ENCODE data around the gene USP34. TPM values are rescaled to one million over a fixed set of nuclear protein-coding genes. Genes with fewer than 3 reads are reported as not detected.

USP34 gene
- total and polyA plus RNA-seq, 3 experiments from 2014 or later: 24.1 to 74.1 (median 71.9) TPM

GRCh38 chr2:61263830-61264229, 207.1 kb downstream of the USP34 start:
- Mint-ChIP-seq H3K27me3 (no peaks in the 10 kb centered on the region), H3K9me3 (no peaks in the 10 kb centered on the region), H3K27ac (peak overlapping the region in 1 of 8 donors; percentile 72), H3K36me3 (peaks cover 0 to 63% (median 15%) of the 10 kb centered on the region in 3 donors), H3K4me1 (no peaks in the 10 kb centered on the region), H3K4me3 (no peak overlapping the region)
- ChIA-PET CTCF (no interaction called here), POLR2A (interaction anchor here (0.6 kb wide), 1 partner anchor 542 kb away, joined by 3 read pairs; no protein-coding TSS in a partner anchor)
- peaks cover 8% of the 10 kb centered on the region for H3K36me3 ChIP-seq (ENCODE audit: insufficient read depth, low read length)
- H3K27me3 ChIP-seq (ENCODE audit: insufficient read depth, low read length, poor library complexity, severe bottlenecking): no peaks in the 10 kb centered on the region
- H3K4me1 ChIP-seq (ENCODE audit: insufficient read depth, low read length): no peaks in the 10 kb centered on the region
- DNase-seq: no peak
- H3K4me3 ChIP-seq (ENCODE audit: low read length): no peak overlapping the region
- H3K9me3 ChIP-seq (ENCODE audit: low read length): no peaks in the 10 kb centered on the region
- no peak overlapping the region for H3K27ac ChIP-seq (ENCODE audit: low read depth, low read length)

GRCh38 chr2:61262699-61263098, 208.2 kb downstream of the USP34 start:
- CTCF ChIA-PET: no interaction called here
- H3K36me3 Mint-ChIP-seq: peaks cover 0 to 67% (median 15%) of the 10 kb centered on the region in 3 donors
- Histone ChIP-seq H3K27ac (ENCODE audit: low read depth, low read length) (no peak overlapping the region), H3K9me3 (ENCODE audit: low read length) (no peaks in the 10 kb centered on the region), H3K4me3 (ENCODE audit: low read length) (no peak overlapping the region), H3K27me3 (ENCODE audit: insufficient read depth, low read length, poor library complexity, severe bottlenecking) (no peaks in the 10 kb centered on the region), H3K4me1 (ENCODE audit: insufficient read depth, low read length) (no peaks in the 10 kb centered on the region), H3K36me3 (ENCODE audit: insufficient read depth, low read length) (peaks cover 3% of the 10 kb centered on the region)
- no peaks in the 10 kb centered on the region for H3K27me3 Mint-ChIP-seq
- DNase-seq: no peak
- H3K4me1 Mint-ChIP-seq: peaks cover 0 to 3% (median 0%) of the 10 kb centered on the region in 3 donors
- no peak overlapping the region for H3K4me3 Mint-ChIP-seq
- POLR2A ChIA-PET: no interaction called here
- peak overlapping the region in 3 of 8 donors; percentile 11 to 80 (median 18) for H3K27ac Mint-ChIP-seq
- H3K9me3 Mint-ChIP-seq: no peaks in the 10 kb centered on the region

GRCh38 chr2:61257446-61257845, 213.4 kb downstream of the USP34 start:
- Mint-ChIP-seq H3K4me3 (no peak overlapping the region), H3K4me1 (peaks cover 0 to 5% (median 0%) of the 10 kb centered on the region in 3 donors), H3K27me3 (no peaks in the 10 kb centered on the region), H3K9me3 (no peaks in the 10 kb centered on the region), H3K27ac (no peak overlapping the region), H3K36me3 (peaks cover 0 to 79% (median 16%) of the 10 kb centered on the region in 3 donors)
- no peak for DNase-seq
- Histone ChIP-seq H3K4me3 (ENCODE audit: low read length) (no peak overlapping the region), H3K36me3 (ENCODE audit: insufficient read depth, low read length) (peaks cover 21% of the 10 kb centered on the region), H3K9me3 (ENCODE audit: low read length) (no peaks in the 10 kb centered on the region), H3K27ac (ENCODE audit: low read depth, low read length) (no peak overlapping the region), H3K27me3 (ENCODE audit: insufficient read depth, low read length, poor library complexity, severe bottlenecking) (no peaks in the 10 kb centered on the region), H3K4me1 (ENCODE audit: insufficient read depth, low read length) (no peaks in the 10 kb centered on the region)
- CTCF ChIA-PET: no interaction called here
- POLR2A ChIA-PET: no interaction called here

GRCh38 chr2:61255580-61256437, 215.1 kb downstream of the USP34 start:
- Mint-ChIP-seq H3K27ac (no peak overlapping the region), H3K27me3 (no peaks in the 10 kb centered on the region), H3K4me3 (no peak overlapping the region), H3K9me3 (no peaks in the 10 kb centered on the region), H3K4me1 (peaks cover 0 to 5% (median 0%) of the 10 kb centered on the region in 3 donors), H3K36me3 (peaks cover 0 to 79% (median 14%) of the 10 kb centered on the region in 3 donors)
- no peak overlapping the region for H3K4me3 ChIP-seq (ENCODE audit: low read length)
- peaks cover 19% of the 10 kb centered on the region for H3K36me3 ChIP-seq (ENCODE audit: insufficient read depth, low read length)
- ChIA-PET POLR2A (interaction anchor here (0.6 kb wide), 1 partner anchor 16 kb away, joined by 6 read pairs; no protein-coding TSS in a partner anchor), CTCF (no interaction called here)
- H3K4me1 ChIP-seq (ENCODE audit: insufficient read depth, low read length): no peaks in the 10 kb centered on the region
- H3K27ac ChIP-seq (ENCODE audit: low read depth, low read length): no peak overlapping the region
- no peaks in the 10 kb centered on the region for H3K27me3 ChIP-seq (ENCODE audit: insufficient read depth, low read length, poor library complexity, severe bottlenecking)
- DNase-seq: no peak
- H3K9me3 ChIP-seq (ENCODE audit: low read length): no peaks in the 10 kb centered on the region

- Histone ChIP-seq H3K27ac (ENCODE audit: low read depth, low read length) (no peak overlapping the region), H3K36me3 (ENCODE audit: insufficient read depth, low read length) (peaks cover 19% of the 10 kb centered on the region), H3K27me3 (ENCODE audit: insufficient read depth, low read length, poor library complexity, severe bottlenecking) (no peaks in the 10 kb centered on the region), H3K9me3 (ENCODE audit: low read length) (no peaks in the 10 kb centered on the region), H3K4me3 (ENCODE audit: low read length) (no peak overlapping the region), H3K4me1 (ENCODE audit: insufficient read depth, low read length) (no peaks in the 10 kb centered on the region)
- H3K4me3 Mint-ChIP-seq: no peak overlapping the region
- no peaks in the 10 kb centered on the region for H3K9me3 Mint-ChIP-seq
- POLR2A ChIA-PET: no interaction called here
- H3K36me3 Mint-ChIP-seq: peaks cover 0 to 84% (median 17%) of the 10 kb centered on the region in 3 donors
- H3K4me1 Mint-ChIP-seq: peaks cover 0 to 5% (median 0%) of the 10 kb centered on the region in 3 donors
- H3K27ac Mint-ChIP-seq: peak overlapping the region in 1 of 8 donors; percentile 39
- CTCF ChIA-PET: no interaction called here
- no peak for DNase-seq
- H3K27me3 Mint-ChIP-seq: no peaks in the 10 kb centered on the region
These were observed 216.4 kb downstream of the USP34 start for GRCh38 chr2:61254536-61254935.

GRCh38 chr2:61253136-61253535, 217.8 kb downstream of the USP34 start:
- Mint-ChIP-seq H3K4me1 (peaks cover 0 to 2% (median 0%) of the 10 kb centered on the region in 3 donors), H3K27me3 (no peaks in the 10 kb centered on the region), H3K27ac (peak overlapping the region in 3 of 8 donors; percentile 4 to 17 (median 10)), H3K4me3 (no peak overlapping the region), H3K36me3 (peaks cover 0 to 82% (median 17%) of the 10 kb centered on the region in 3 donors), H3K9me3 (no peaks in the 10 kb centered on the region)
- Histone ChIP-seq H3K36me3 (ENCODE audit: insufficient read depth, low read length) (peaks cover 19% of the 10 kb centered on the region), H3K9me3 (ENCODE audit: low read length) (no peaks in the 10 kb centered on the region), H3K27ac (ENCODE audit: low read depth, low read length) (no peak overlapping the region), H3K4me3 (ENCODE audit: low read length) (no peak overlapping the region), H3K27me3 (ENCODE audit: insufficient read depth, low read length, poor library complexity, severe bottlenecking) (no peaks in the 10 kb centered on the region), H3K4me1 (ENCODE audit: insufficient read depth, low read length) (no peaks in the 10 kb centered on the region)
- ChIA-PET CTCF (no interaction called here), POLR2A (no interaction called here)
- no peak for DNase-seq

- Histone ChIP-seq H3K9me3 (ENCODE audit: low read length) (no peaks in the 10 kb centered on the region), H3K27me3 (ENCODE audit: insufficient read depth, low read length, poor library complexity, severe bottlenecking) (no peaks in the 10 kb centered on the region), H3K4me3 (ENCODE audit: low read length) (no peak overlapping the region), H3K4me1 (ENCODE audit: insufficient read depth, low read length) (no peaks in the 10 kb centered on the region), H3K36me3 (ENCODE audit: insufficient read depth, low read length) (peaks cover 24% of the 10 kb centered on the region), H3K27ac (ENCODE audit: low read depth, low read length) (no peak overlapping the region)
- Mint-ChIP-seq H3K4me1 (peaks cover 0 to 4% (median 3%) of the 10 kb centered on the region in 3 donors), H3K27me3 (no peaks in the 10 kb centered on the region), H3K27ac (peak overlapping the region in 1 of 8 donors; percentile 2), H3K9me3 (no peaks in the 10 kb centered on the region), H3K36me3 (peaks cover 0 to 82% (median 22%) of the 10 kb centered on the region in 3 donors), H3K4me3 (no peak overlapping the region)
- DNase-seq: no peak
- ChIA-PET CTCF (no interaction called here), POLR2A (no interaction called here)
These were observed 218.9 kb downstream of the USP34 start for GRCh38 chr2:61252031-61252430.

GRCh38 chr2:61249521-61250071, 221.3 kb downstream of the USP34 start:
- no peaks in the 10 kb centered on the region for H3K4me1 ChIP-seq (ENCODE audit: insufficient read depth, low read length)

More at GRCh38 chr2:61249521-61250071, 221.3 kb downstream of the USP34 start:
- ChIA-PET CTCF (no interaction called here), POLR2A (no interaction called here)
- no peak for DNase-seq
- Mint-ChIP-seq H3K27me3 (no peaks in the 10 kb centered on the region), H3K27ac (peak overlapping the region in 2 of 8 donors; percentile 21 to 54), H3K9me3 (no peaks in the 10 kb centered on the region), H3K36me3 (peaks cover 6 to 77% (median 23%) of the 10 kb centered on the region in 3 donors), H3K4me1 (peaks cover 0 to 8% (median 5%) of the 10 kb centered on the region in 3 donors), H3K4me3 (no peak overlapping the region)
- Histone ChIP-seq H3K36me3 (ENCODE audit: insufficient read depth, low read length) (peaks cover 14% of the 10 kb centered on the region), H3K9me3 (ENCODE audit: low read length) (no peaks in the 10 kb centered on the region), H3K27ac (ENCODE audit: low read depth, low read length) (no peak overlapping the region), H3K4me3 (ENCODE audit: low read length) (no peak overlapping the region), H3K27me3 (ENCODE audit: insufficient read depth, low read length, poor library complexity, severe bottlenecking) (no peaks in the 10 kb centered on the region)

All from CD8-positive, alpha-beta memory T cell (primary cell).